GM12878 (cell line): ENCODE data around the gene NHS. TPM values are rescaled to one million over a fixed set of nuclear protein-coding genes. Genes with fewer than 3 reads are reported as not detected.

ENCODE experiments used
- ATAC-seq: fragments of 200-7000 bp; cut with Tn5 transposase; 3 replicates; pipeline ENCODE4 v1.9.1; 2020; ENCODE audit warnings: mild to moderate bottlenecking, moderate library complexity
- BruUV-seq: library from RNA; stranded (reverse); fragments of 400-500 nt; replicated peaks from 2 replicates; lab custom pipeline; 2021; lab: Mats Ljungman, UMichigan
- CTCF ChIA-PET: fragments of 300-600 bp; sonication (Branson Sonifier 250); formaldehyde crosslinking; extraction: SDS; loops from one replicate; lab custom pipeline; 2021; ENCODE audit warnings: inconsistent platforms; lab: Yijun Ruan, JAX
- POLR2A ChIA-PET: fragments of 350-600 bp; formaldehyde crosslinking; extraction: SDS; loops from one replicate; lab custom pipeline; 2021; ENCODE audit warnings: inconsistent platforms; lab: Charles Lee
- RAD21 ChIA-PET: fragments of 300-600 bp; sonication (Branson Sonifier 250); formaldehyde crosslinking; loops from one replicate; lab custom pipeline; 2023; ENCODE audit warnings: antibody characterized with exemption; ENCODE audit not compliant: unreplicated experiment; lab: Charles Lee
- SMC1A ChIA-PET: fragments of 300-600 bp; sonication (Branson Sonifier 250); formaldehyde crosslinking; loops from one replicate; lab custom pipeline; 2023; ENCODE audit not compliant: unreplicated experiment, uncharacterized antibody; lab: Charles Lee
- DNase-seq: peaks from one replicate; pipeline ENCODE4 v3.0.0-alpha.2; 2011; ENCODE audit warnings: low read depth, low spot score
- FAIRE-seq: peaks from 3 replicates; lab custom pipeline; 2011; peaks lifted over from hg19 to GRCh38; lab: Jason Lieb, UNC
- H2AFZ ChIP-seq: 2 replicates; pipeline ENCODE4 v1.6.0; 2011; ENCODE audit warnings: low read depth, low read length, control low read depth; ENCODE audit not compliant: control insufficient read depth
- H3K27ac ChIP-seq: 2 replicates; pipeline ENCODE4 v1.5.1; 2011; ENCODE audit warnings: control low read depth; ENCODE audit not compliant: control insufficient read depth, insufficient read depth
- H3K27me3 ChIP-seq, 2 experiments: replicated peaks in 1 of 2; 2 replicates each; pipeline versions ENCODE4 v1.6.0 to v1.6.1; 2011; ENCODE audit warnings: low read length in 1 of 2; ENCODE audit not compliant: control insufficient read depth in 2 of 2, insufficient read depth in 2 of 2
- H3K36me3 ChIP-seq, 2 experiments: 2 replicates each; pipeline ENCODE4 v1.5.1; 2011; ENCODE audit warnings: low read length in 1 of 2; ENCODE audit not compliant: control insufficient read depth in 2 of 2, insufficient read depth in 2 of 2
- H3K4me1 ChIP-seq: 2 replicates; pipeline ENCODE4 v1.6.1; 2011; ENCODE audit warnings: mild to moderate bottlenecking, low read length, moderate library complexity, mixed read lengths; ENCODE audit not compliant: control insufficient read depth, insufficient read depth
- H3K4me2 ChIP-seq: 2 replicates; pipeline ENCODE4 v1.6.0; 2011; ENCODE audit warnings: control low read depth; ENCODE audit not compliant: control insufficient read depth, insufficient read depth
- H3K4me3 ChIP-seq: fragments of 200-600 bp; sonication (generic); 2 replicates; pipeline ENCODE4 v1.5.1; 2016
- H3K79me2 ChIP-seq: 2 replicates; pipeline ENCODE4 v1.6.0; 2011; ENCODE audit warnings: low read length; ENCODE audit not compliant: control insufficient read depth, insufficient read depth
- H3K9ac ChIP-seq: 2 replicates; pipeline ENCODE4 v1.8.0; 2011; ENCODE audit warnings: low read length, control low read depth, mixed read lengths; ENCODE audit not compliant: control insufficient read depth, insufficient read depth
- H3K9me3 ChIP-seq: replicated peaks from 3 replicates; pipeline ENCODE4 v1.5.1; 2011; ENCODE audit warnings: mild to moderate bottlenecking, low read length; ENCODE audit not compliant: control insufficient read depth, insufficient read depth
- H4K20me1 ChIP-seq: 2 replicates; pipeline ENCODE4 v1.6.0; 2011; ENCODE audit not compliant: control insufficient read depth, insufficient read depth
- IKZF1 ChIP-seq: fragments of 450-650 bp; conservative IDR thresholded peaks from 2 replicates; pipeline ENCODE4 v1.6.1; 2017; ENCODE audit warnings: antibody characterized with exemption, mild to moderate bottlenecking
- IRF4 ChIP-seq: IDR thresholded peaks from 2 replicates; pipeline ENCODE4 v1.6.1; 2011; ENCODE audit warnings: low read depth, low read length
- NKRF ChIP-seq: fragments of 450-650 bp; conservative IDR thresholded peaks from 2 replicates; pipeline ENCODE4 v1.6.1; 2017; ENCODE audit warnings: mild to moderate bottlenecking, moderate library complexity
- RBBP5 ChIP-seq: fragments of 200-600 bp; sonication (generic); conservative IDR thresholded peaks from 2 replicates; pipeline ENCODE4 v1.6.1; 2016
- SMAD1 ChIP-seq: fragments of 450-650 bp; IDR thresholded peaks from 2 replicates; pipeline ENCODE4 v1.6.1; 2018; ENCODE audit warnings: mild to moderate bottlenecking, low read depth; ENCODE audit not compliant: partially characterized antibody
- SMAD5 ChIP-seq: IDR thresholded peaks from 2 replicates; pipeline ENCODE4 v1.6.1; 2016; ENCODE audit warnings: antibody characterized with exemption, low read depth
- STAT3 ChIP-seq: IDR thresholded peaks from 2 replicates; pipeline ENCODE4 v1.6.1; 2011; ENCODE audit warnings: low read depth, low read length, improper control_type of control experiment
- SUZ12 ChIP-seq: fragments of 200-600 bp; sonication (generic); IDR thresholded peaks from one replicate; pipeline ENCODE4 v1.6.1; 2018; ENCODE audit warnings: antibody characterized with exemption, mild to moderate bottlenecking; ENCODE audit not compliant: unreplicated experiment
- TCF3 ChIP-seq: IDR thresholded peaks from 2 replicates; pipeline ENCODE4 v1.6.1; 2012; ENCODE audit warnings: low read depth, mild to moderate bottlenecking, low read length, borderline replicate concordance; ENCODE audit not compliant: insufficient read depth
- WGBS: methylation state at CpG from one replicate; pipeline ENCODE4 v1.1.6; 2016; ENCODE audit warnings: low lambda C conversion rate; ENCODE audit not compliant: insufficient replicate concordance, insufficient coverage; ENCODE audit errors: missing lambda C conversion rate; 5-methylcytosine and 5-hydroxymethylcytosine counted together
- in situ Hi-C: fragments of 300-500 bp; cut with MboI; formaldehyde crosslinking; loops from 9 replicates; pipeline ENCODE4 v1.14.3; 2018; ENCODE audit warnings: mixed read lengths
- intact Hi-C: fragments of 100-400 bp; cut with micrococcal nuclease; formaldehyde crosslinking; loops from one replicate; pipeline ENCODE4 v1.14.2; 2022; ENCODE audit not compliant: unreplicated experiment
- polyA plus RNA-seq, 11 experiments: library from polyadenylated mRNA; depleted of rRNA in 4 of 11; unstranded in 6 of 11; stranded (reverse) in 5 of 11; fragments of >200 nt; fragmentation: Nextera tagmentation in 4 of 11; fragmentation: Illumina TruSeq in 1 of 11; extraction: Ambion mirVana in 4 of 11; extraction: Trizol in 1 of 11; gene quantifications; 1 replicate in 1 of 11; 2 replicates in 10 of 11; pipeline versions ENCODE4 v1.2.1 to v1.2.3, GENCODE V29; 2011 to 2016; ENCODE audit warnings: inconsistent platforms in 2 of 11, missing spikeins in 2 of 11, low read depth in 1 of 11
- total RNA-seq, 4 experiments: library from RNA; depleted of rRNA in 3 of 4; stranded (reverse); fragments of >200 nt in 3 of 4; fragmentation: Illumina TruSeq in 1 of 4; extraction: Trizol in 1 of 4; gene quantifications; 2 replicates each; pipeline versions ENCODE4 v1.2.1 to v1.2.3, GENCODE V29; 2013 to 2021

The NHS gene
- total and polyA plus RNA-seq, 10 of the 15 experiments (the other 5 are each of a cell fraction or from before 2014, with no cell fraction given), result under 0.01 to 0.07 (median 0.03) TPM; not detected in 7

GRCh38 chrX:17587366-17587765 is 212.4 kb downstream of the NHS start:
- no peak for ATAC-seq
- H3K27me3 ChIP-seq, result no peaks in the 10 kb centered on the region
- SMC1A ChIA-PET, result no interaction called here
- WGBS, result 47% methylated on average over 6 of the region's 6 CpGs
- POLR2A ChIA-PET, result no interaction called here
- no peak for TF ChIP-seq NKRF
- TF ChIP-seq SUZ12, result no peak
- no peak for TF ChIP-seq SMAD5
- TF ChIP-seq IKZF1, result no peak
- no peak for TF ChIP-seq SMAD1
- TF ChIP-seq, all 136 proteins: peak for 0
- no peak overlapping the region for H3K27ac ChIP-seq
- no peak for DNase-seq
- intact Hi-C loops, result no loop called here
- H3K9me3 ChIP-seq, result no peaks in the 10 kb centered on the region
- no peaks in the 10 kb centered on the region for H3K79me2 ChIP-seq
- CTCF ChIA-PET, result no interaction called here
- RAD21 ChIA-PET, result no interaction called here
- no peak overlapping the region for H3K4me3 ChIP-seq
- no peaks in the 10 kb centered on the region for H3K36me3 ChIP-seq
- H3K4me1 ChIP-seq, result no peaks in the 10 kb centered on the region
- no peak overlapping the region for H2AFZ ChIP-seq
- no peak overlapping the region for H3K4me2 ChIP-seq
- no peak for FAIRE-seq
- H4K20me1 ChIP-seq, result no peaks in the 10 kb centered on the region
- BruUV-seq, result no TSS peak
- in situ Hi-C loops, result no loop called here
- no peak overlapping the region for H3K9ac ChIP-seq

DNA sequence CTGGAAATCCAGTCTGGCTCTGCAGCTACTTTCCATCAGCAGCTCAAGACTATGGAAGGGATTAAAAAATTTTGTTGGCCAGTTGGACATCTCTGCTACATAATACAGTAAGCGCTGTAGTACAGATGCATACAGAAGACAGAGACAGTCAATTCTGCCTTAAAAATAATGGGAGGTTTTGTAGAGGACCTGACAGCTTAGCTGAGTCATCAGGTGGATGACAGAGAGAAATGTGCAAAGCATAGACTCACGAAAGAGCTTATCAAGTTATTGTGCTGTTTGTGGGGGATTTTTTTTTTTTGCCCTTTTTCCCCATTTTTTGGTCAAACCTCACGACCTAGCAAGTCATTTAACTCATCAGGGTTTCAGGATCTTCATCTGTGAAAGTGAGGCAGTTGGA is 213.3 kb downstream of the NHS start:
- in situ Hi-C loops, result no loop called here
- CTCF ChIA-PET, result no interaction called here
- BruUV-seq, result no TSS peak

More for the DNA sequence above, 213.3 kb downstream of the NHS start:
- Histone ChIP-seq H3K9ac (no peak overlapping the region), H3K27me3 (no peaks in the 10 kb centered on the region), H3K27ac (no peak overlapping the region), H3K9me3 (no peaks in the 10 kb centered on the region), H3K36me3 (no peaks in the 10 kb centered on the region), H4K20me1 (no peaks in the 10 kb centered on the region), H3K4me2 (no peak overlapping the region), H3K4me1 (no peaks in the 10 kb centered on the region), H3K79me2 (no peaks in the 10 kb centered on the region), H2AFZ (no peak overlapping the region), H3K4me3 (no peak overlapping the region)
- RAD21 ChIA-PET, result no interaction called here
- SMC1A ChIA-PET, result interaction anchor here (0.7 to 1.7 kb wide), 2 partner anchors 138 to 345 kb away, joined by 3 to 4 read pairs; no protein-coding TSS in a partner anchor
- POLR2A ChIA-PET, result no interaction called here
- 18% methylated on average over 3 of the region's 3 CpGs for WGBS
- DNase-seq (no peak), ATAC-seq (no peak), FAIRE-seq (no peak)
- intact Hi-C loops, result no loop called here
- TF ChIP-seq STAT3, result no peak
- no peak for TF ChIP-seq RBBP5
- TF ChIP-seq TCF3, result no peak
- no peak for TF ChIP-seq SMAD1
- TF ChIP-seq IRF4, result no peak
